Measurements from ENCODE around the gene NHSL1.
"Not testable (repeated sequence)": the region's sequence is repeated elsewhere in the genome, so short reads cannot be mapped to it uniquely, and the experiment has no call there.

NHSL1 gene

DNA sequence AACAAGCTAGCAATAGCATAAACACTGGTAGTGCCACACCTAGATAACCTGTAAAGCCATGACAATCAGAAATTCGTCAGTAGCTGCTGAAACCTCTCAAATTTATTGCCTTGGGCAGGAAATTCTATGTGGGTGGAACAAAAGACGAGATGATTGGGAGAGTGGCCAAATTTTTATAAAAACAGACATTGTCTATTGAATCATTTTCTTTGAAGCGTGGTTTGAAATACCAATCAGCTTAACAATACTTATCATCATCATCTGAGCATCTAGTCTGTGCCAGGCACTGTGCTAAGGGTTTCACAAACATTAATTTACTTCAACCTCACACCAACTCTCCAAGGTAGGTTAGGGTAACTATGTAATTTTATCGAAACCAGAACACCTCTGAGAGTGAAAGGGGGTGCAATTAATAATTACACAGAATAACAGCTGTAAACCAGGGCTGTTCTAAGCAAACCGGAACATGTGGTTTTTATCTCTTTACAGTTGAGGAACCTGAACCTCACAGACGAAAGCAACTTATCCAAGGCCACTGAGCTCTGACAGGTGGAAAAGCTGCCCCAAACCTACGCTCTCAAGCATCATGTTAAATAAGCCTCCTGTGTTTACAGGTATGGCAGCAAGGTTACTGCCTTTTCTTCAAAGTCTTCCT lies 43.4 kb downstream of the NHSL1 start:
- no peak for DNase-seq (ENCODE audit: low read depth)

DNA sequence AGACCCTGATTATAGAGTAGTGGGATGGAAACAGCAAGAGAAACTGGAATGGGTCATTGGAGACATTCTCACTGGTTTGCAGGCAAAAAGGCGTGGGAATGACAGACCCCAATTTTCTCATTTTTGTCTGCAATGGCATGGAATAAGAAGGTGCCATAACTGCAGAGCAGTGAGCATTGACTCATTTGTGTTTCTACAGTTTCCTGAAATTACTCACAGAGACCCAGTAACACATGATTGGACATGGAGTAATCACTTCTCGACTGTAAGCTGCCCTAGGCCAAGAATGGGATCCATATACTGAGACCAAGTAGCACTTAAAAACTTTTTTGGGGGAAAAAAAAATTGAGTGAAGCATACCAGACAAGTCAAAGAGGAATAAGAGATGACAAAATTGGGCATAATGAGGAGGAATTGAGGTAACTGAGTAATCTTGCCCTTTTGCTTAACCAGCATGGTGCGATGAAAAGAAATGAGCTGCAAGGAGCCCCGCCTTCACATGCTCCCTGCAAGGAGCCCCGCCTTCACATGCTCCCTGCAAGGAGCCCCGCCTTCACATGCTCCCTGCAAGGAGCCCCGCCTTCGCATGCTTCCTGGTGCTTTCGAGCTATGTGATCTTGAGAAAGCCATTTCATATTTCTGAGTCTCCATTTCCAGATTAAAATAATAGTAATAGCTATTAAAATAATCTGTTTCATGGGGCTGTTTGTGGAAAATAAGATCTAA lies 44.1 kb downstream of the NHSL1 start:
- DNase-seq (ENCODE audit: low read depth) = peak; percentile 35

DNA sequence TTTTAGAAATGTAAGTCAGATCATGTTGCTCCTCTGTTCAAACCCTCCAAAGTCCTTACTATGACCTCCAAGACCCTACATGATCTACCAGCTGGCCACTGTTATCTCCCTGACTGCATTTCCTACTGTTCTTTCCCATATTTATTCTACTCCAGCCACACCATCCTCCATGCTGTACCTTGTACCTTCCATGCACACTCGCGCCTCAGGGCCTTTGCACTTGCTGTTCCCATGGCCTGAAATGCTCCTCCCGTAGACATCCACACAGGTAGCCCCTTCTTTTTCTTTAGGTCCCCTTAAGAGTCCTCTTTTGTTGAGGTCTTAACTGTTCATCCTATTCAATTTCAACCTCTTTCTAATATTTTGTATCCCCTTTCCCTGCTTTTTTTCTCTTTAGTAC lies 48.3 kb downstream of the NHSL1 start:
- DNase-seq (ENCODE audit: low read depth) = no peak

DNA sequence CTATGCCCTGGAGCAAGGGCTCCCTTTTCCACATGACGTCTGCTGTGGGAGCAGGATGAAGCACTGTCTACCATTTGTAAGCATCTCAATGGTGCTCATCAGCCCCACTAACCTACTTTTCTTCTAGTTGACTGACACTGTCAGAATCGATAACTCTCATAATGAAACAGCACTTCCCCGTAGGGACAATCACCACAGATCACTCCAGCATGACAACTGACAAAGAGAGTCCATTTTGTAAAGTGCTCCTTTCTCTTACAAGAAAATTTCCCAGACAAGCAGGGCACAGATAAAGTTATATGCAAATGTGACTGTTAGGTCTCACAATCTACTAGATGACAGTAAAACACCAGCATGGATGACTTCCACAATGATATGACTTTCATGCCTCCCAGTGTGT lies 48.8 kb downstream of the NHSL1 start:
- DNase-seq (ENCODE audit: low read depth) = no peak

DNA sequence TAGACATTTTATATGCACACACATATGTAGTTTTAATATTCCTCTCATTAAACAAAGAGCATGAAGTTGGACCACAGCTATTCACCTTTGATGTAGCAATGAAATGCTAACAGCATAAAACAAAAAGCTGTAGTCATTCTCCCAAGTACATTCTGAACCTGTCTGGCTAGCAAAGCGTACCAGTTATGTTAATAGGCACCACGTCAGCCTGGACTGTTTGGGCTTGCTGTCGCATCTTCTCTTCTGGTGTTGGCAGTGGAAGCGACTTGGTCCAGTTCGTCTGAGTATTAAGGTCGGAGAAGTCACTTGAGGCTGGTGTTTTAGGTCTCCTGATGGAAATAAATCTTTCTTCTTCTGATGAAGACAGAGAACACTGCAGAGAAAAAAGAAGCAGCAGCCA lies 52.5 kb downstream of the NHSL1 start:
- DNase-seq (ENCODE audit: low read depth) = no peak

DNA sequence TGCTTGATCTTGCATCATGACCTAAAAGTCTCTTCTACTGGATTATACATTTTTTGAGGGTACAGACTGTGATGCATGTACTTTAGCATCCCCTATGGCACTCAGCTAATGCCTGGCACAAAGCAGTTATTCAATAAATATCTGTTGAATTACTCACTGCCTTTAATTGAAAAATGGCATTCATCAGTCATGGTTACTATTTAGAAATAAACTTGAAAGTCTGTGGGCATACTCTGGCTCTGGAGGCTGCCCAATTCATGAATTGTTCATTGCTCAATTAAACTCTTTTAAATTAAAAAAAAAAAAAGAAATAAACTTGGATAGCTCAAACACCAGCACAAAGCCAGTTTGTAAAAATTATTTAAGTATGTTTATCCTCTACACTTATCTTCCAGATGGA lies 55.3 kb downstream of the NHSL1 start:
- no peak for DNase-seq (ENCODE audit: low read depth)

DNA sequence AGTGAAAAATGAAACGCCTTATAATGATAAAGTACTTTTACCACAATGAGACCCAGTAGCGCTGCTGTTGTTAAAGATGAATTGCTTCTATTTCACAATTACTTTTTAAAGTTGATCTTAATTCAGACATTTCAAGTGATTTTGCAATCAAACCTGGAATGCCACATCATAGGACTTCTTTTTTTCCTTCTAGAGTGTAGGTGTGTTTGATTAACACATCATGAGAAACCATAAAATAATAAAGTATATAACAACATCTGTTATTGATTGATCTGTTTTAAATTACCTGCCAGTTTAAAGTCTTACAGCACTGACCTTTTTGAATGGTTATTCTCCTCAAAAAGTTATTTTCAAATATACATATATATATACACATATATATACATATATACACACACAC lies 56.6 kb downstream of the NHSL1 start:
- DNase-seq (ENCODE audit: low read depth) = no peak

DNA sequence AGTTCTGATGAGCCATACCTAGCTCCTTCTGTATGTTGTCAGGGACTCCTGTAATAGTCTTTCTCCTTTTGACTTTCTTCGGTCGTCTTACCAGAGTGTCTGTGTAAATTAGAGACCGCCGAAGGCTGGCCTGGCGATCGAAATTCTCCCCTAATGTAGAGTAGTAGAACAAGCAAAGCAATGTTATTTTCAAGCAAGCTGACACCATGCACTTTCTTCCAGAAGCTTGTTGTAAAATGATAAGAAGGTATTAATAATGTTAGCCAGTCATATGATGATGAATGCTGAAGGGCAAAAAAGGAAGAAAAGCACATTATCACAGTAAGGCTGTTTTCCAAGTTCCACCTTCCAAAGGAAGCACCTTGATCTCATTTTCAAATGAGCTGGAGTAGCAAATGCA lies 57.3 kb downstream of the NHSL1 start:
- DNase-seq (ENCODE audit: low read depth) = no peak

DNA sequence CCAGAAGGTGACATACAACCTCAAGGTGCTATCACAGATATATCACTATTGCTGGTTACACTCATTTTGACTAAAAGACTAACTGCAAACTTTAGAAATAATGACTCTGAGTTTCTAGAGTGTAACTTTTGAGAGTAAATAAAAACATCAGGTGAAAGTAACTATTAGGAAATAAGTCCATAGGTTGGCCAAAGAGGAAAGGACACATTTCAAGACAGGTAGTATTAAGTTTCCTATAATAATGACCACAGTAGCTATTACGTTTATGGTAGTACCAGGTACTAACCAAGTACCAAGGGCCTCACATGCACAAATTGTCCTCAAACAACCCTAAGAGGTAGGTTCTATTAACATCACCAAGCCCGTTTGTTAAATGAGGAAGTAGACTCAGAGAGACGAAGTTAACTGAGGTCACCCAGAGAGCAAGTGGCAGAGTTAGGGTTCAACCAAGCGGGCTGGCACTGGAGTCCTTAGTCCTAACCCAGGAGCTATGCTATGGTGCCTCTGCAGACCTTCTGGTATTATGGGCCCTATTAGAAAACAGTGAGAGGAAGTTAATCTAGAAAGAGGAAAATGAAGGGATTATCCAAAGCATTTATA lies 58.4 kb downstream of the NHSL1 start:
- DNase-seq (ENCODE audit: low read depth) = no peak

DNA sequence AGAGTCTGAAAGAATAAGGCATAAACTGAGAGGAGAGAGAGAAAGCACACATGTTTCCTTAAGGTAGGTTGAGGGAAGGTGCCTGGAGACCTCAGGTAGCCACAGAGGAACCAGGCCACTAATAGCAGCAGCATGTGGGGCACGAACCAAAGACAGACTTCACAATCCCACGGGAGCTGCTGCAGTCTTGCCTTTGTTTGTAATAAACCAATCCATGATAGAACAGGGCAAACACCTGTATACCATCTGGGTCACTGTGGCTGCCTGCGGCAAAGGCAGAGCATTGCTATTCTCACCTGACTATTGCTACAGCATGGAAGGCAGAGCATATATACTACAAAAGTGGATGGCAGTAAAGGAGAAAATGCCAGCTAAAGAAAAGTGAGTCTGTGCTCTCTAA lies 59.0 kb downstream of the NHSL1 start:
- no peak for DNase-seq (ENCODE audit: low read depth)

DNA sequence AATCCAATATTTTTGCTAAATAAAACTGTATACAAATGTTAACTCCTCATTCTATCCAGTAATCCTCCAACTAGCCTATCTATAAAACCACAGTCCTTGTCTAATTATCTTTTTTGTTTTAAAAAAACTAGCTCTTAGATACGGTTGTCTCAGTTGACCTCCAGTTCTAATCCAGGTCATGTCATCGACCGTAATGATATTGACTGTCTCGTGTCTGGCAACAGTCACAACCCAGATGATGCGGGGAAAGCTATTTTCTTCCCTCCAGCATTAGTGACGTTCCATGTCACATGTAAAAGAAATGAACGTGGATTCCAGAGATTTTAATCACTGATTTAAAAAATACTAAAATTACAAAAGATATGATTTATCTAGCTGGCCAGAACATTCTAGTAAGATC lies 59.7 kb downstream of the NHSL1 start:
- no peak for DNase-seq (ENCODE audit: low read depth)

DNA sequence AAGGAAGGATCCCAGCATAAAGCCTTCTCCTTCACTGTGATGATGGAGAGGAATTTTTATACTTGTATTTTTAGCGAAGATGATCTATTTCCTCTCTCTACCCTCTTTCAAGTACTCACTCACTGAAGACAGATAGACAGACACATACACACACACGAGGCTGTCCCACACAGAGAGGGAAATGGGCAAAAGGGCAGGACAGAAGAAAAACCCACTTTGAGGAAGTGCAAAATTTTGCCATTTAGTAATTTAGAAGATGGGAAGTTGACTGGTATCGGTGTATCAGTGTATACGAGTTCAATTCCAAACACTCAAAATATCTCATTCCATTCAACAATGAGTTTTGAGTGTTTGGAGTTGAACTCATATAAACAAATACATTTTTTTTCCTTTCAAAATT lies 64.4 kb downstream of the NHSL1 start:
- no peak for DNase-seq (ENCODE audit: low read depth)

DNA sequence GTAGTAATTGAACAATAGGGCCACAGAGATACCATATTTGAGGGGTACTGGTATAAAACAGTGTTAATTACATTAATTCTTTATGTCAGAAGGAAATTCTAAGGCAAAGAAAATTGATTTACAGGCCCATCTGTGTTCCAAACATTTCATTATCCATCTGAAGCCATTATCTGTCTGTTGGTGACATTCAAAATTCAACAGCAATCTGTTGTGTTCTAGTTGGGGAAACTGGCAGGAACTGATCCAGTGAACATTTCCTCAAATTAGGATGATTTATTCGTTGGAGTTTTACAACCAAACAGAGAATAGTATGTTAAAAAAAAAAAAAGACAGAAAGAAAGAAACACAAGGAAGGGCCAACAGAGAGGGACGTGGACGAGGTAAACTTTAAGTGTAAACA lies 65.2 kb downstream of the NHSL1 start:
- DNase-seq (ENCODE audit: low read depth) = no peak

DNA sequence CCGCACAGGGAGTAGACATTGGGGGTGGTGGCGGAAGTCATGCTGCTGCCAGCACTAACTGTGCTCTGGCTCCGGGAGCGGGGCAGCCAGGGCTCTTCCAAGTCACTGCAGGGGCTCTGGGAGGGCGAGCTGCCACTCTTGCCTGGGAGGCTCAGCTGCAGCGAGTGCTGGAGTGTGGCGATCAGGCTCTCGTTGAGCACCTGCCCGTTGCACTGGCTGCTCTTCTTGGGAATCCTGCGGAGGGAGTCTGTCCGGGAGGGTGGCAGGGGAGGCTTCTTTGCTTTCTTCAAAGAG lies 67.3 kb downstream of the NHSL1 start:
- no peak for DNase-seq (ENCODE audit: low read depth)

DNA sequence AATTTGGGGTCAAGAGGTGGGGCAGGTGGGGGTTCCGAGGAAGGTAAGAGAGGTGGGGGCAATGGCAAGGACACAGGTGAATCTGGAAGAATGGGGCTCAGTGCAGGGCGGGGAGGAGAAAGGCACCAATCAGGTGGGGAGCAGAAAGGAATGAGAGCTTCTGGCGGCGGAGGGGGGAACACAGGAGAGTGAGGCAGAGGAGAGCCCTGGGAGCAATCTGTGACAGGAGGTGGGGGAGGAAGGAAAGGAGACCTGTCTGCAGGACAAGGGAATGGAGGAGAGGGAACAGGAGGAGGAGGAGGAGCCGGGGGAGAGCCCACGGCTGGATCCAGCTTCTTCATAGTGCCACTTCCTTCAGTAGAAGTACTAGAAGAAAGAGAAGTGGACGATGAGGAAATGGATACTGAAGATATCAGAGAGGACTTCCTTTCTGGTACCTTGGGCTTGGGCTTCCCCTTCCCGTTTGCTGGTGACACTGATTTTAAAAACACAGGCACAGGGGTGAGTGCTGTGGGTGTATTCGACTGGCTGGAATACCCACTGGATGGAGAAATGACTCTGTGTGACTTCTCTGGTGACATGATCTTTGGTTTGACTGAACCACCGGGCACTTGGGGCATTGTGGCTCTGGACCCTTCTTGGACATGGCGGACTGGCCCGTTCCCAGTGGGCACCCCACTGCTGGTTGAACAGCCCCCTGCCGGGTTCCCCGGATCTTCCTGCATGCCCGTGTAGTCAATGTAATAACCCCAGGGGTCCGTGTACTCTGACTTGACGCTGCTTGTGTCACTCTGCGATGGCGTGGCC lies 67.8 kb downstream of the NHSL1 start:
- DNase-seq (ENCODE audit: low read depth) = no peak

DNA sequence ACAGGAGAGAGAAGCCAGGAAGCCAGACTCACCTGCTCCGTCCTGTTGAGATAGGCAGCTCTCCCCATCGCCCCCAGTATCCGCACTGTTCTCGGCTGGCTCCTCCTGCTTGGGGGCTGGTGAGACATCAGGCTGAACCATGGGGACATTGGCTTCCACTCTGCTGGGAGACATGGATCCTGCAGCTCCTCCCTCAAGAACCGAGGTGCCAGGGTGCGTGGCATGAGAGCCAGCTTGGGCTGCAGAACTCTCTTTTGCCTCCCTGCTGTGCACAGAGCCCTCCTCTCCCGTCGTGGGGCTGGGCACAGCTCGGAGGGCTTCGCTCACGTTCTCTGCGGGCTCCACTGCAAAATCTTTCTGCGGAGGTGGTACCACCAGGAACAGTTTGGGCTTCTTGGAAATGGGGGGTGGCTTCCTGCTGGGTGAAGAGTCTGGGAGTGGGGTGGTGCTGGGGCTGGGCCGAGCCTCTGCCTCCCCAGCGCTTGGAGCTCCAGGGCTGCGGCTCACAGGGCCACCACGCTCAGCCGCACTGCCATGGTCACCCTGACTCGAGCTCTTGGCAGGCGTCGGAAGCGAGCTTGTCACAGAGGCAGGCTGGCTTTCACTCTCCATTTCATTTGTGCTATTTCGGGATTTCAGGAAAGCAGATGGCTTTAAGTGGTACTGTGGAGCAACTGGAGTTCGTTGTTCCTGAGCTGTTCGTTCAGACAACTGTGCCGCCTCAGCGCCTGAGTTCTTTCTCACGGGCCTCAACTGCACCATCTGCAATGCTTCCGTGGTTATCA lies 68.7 kb downstream of the NHSL1 start:
- no peak for DNase-seq (ENCODE audit: low read depth)

DNA sequence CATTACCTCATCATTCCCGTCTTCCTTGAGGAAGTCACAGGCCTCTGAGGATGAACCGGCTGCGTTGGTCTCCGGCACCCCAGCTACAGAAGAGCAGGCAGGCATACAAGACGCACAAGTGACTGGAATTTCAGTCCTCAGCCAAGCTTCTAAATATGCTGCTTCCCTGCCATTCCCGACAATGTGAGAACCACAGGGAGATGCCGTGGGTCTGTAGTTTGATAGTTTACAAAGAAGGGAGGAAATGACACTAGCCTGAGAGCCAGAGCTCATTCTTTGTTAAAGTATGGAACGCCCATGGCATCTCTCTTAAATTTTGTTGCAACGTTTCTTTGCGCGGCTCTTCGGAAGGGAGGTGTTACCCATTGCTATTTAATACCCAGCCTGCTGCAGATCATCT lies 69.5 kb downstream of the NHSL1 start:
- no peak for DNase-seq (ENCODE audit: low read depth)

DNA sequence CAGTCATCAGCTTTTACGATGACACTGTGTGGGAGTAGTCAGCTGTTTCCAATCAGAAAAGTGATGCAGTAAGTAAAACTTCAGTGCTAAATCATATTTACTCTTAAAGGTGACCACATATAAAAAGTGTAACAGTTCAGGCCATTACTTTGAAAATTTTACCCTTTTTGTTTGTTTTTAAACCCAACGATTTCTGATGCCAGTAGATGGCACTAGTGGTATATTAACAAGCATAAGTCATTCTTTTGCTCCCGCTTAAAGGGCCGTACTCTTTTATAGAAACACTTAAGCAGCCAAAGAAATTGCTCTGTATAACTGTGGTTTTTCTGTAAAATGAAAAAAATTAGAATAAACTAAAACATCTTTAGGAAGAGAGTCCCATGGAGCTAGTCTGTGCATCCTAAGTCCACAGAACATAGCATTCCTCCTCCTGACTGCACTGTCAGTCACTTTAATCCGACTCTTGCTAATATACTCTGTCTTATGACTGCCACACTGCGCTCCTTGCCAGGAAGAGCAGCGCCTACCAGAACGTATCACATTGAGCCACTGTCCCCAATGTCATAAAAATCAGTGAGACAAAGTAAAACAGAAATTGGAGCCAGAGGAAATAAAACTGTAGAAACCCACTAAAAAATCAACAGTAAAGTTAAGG lies 70.2 kb downstream of the NHSL1 start:
- no peak for DNase-seq (ENCODE audit: low read depth)

DNA sequence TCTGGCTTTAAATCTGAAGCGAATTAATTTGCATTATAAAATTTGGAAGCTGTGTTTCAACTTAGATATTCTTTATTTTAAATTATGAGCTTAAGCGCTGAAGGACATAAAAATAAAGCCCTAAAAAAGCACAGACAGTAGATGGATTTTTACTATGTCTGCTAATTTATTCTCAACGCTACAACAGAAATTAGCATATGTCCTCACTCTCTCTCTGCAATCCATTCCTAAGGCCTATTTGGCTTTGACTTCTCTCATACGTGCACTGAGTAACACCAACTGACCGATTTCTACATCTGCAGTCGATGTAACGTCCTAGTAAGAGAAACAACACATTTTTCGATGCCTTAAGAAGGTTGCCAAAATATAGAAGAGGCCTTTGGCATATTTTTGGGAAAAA lies 71.6 kb downstream of the NHSL1 start:
- no peak for DNase-seq (ENCODE audit: low read depth)

DNA sequence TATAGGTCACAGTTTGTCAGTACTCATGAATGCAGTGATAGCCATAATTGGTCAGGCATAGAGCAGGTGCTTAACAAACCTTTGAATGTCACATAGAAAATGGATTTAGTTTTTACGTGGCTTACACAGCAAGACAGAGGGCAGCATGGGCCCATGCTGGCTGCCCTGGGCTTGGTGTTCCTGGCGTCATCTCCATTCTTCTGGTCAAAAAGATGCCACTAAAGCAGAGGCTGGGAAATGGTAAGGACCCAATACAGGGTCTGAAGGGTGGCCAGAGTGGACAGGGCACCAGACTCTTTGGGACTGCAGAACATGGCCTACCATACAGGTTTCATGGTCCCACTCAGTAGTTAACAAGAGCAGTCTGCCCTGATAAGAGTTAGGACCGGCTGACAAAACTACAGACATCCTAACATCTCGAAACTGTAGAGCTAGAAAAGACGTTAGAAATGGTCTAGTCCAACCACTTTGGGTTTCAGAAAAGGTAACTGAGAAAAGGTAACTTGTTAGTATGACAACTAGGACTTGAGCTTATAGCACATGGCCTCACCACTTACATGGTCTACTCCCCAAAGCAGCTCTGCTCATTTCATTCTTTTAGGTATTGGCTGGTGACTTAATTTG lies 72.7 kb downstream of the NHSL1 start:
- DNase-seq (ENCODE audit: low read depth) = no peak

DNA sequence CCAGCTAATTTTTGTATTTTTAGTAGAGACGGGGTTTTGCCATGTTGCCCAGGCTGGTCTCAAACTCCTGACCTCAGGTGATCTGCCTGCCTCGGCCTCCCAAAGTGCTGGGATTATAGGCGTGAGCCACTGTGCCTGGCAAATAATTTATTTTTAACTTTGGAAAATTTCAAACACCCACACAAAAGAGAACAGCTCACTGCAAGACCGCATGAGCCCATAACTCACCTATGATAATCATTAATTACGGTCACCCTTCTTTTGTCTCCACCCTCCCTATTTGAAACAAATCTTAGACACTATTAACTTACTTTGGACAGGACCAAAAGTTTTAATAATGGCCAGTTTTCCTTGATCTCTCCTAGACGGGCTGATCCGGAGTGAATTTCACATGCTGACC lies 74.0 kb downstream of the NHSL1 start:
- not testable (repeated sequence) for DNase-seq (ENCODE audit: low read depth)

Data from activated T-cell treated with anti-CD3 and anti-CD28 coated beads for 24 hours (primary cell).